DMS53 treated with DMSO at 0.1 percent for 48 hours (cell line): ENCODE measurements around the gene TEPSIN.

Experiments used
- DNase-seq: peaks from one replicate; lab custom pipeline; 2025; ENCODE audit not compliant: unreplicated experiment; lab: John Stamatoyannopoulos, UW

The TEPSIN gene

GRCh38 chr17:81199482-81199830, 39.4 kb downstream of the TEPSIN start:
- DNase-seq, result no peak

DNA sequence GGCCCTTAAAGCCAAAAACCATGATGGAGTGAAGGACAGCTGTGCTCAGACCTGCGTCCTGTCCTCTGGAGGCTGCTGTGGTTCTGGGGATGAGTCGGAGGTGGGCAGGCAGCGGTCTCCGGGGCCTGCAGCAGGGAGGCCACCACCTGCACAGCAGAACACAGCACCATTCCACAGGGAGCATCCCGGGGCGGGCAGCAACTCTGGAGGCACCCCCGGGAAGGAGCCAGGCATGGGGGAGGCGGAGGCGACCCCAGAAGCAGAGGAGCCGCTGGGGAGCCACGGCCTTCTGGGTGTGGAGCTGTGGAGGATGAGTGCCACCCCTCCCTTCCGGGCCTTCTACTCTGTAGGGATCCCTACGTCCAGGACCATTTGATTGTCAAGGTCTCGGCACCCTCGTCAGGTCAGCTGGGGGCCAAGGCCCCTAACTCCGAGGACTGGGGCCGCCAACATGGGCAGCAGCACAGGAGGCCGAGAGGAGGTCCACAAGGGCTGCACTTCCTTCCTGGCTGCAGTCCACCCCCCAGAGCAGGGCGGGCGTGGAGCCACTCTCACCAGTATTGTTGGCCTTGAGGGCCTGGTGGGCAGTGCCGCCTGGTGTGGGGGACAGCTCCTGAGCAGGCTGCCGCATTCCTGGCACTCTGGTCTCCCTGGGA, 39.9 kb downstream of the TEPSIN start:
- no peak for DNase-seq

DNA sequence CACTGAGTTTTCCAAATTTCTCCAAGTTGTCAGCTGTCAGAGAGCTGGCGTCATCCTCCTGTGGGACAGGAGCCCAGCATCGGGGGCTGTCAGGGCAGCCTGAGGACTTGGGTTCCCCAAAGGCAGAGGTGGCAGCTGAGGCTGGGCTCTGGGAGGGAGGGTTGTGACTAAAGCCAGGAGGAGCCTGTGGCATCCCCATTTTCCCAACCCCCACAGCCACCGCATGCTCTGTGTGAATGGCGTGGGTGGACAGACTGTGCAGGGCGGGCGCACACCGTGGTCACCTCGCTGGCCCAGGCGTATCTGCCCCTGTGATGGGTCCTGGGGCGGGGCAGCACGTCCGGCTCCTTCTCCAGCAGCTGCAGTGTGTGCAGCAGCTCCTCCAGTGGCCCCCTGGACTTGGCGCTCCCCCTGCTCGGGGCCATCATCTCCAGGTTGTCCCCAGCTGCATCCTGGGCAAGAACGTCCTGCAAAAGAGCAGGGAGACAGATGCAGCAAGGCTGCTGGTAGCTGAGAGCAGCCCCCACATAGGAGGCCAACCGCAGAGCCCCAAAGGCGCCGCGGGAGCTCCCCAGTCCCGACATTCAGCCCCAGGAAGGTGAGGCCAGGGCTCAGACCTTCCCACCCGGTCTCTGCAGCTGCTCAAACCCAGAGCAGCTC, 40.9 kb downstream of the TEPSIN start:
- DNase-seq, result no peak

DNA sequence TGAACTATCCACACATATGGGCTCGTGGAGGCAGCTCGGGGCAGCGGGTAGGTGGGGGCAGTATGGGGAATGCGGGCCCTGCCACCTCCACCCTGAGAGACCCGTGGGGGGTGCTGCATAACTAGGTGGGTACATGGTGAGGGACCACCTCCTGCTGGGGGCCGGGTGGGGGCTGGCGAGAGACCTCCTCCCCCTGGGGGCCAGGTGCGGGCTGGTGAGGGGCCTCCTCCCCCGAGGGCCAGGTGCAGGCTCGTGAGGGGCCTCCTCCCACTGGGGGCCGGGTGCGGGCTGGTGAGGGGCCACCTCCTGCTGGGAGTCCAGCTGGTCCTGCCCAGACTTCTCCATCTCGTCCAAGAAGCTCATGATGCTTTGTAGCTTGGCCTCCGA, 41.5 kb downstream of the TEPSIN start:
- DNase-seq, result no peak

- no peak for DNase-seq
These were observed 42.1 kb downstream of the TEPSIN start for GRCh38 chr17:81196505-81197408.

DNA sequence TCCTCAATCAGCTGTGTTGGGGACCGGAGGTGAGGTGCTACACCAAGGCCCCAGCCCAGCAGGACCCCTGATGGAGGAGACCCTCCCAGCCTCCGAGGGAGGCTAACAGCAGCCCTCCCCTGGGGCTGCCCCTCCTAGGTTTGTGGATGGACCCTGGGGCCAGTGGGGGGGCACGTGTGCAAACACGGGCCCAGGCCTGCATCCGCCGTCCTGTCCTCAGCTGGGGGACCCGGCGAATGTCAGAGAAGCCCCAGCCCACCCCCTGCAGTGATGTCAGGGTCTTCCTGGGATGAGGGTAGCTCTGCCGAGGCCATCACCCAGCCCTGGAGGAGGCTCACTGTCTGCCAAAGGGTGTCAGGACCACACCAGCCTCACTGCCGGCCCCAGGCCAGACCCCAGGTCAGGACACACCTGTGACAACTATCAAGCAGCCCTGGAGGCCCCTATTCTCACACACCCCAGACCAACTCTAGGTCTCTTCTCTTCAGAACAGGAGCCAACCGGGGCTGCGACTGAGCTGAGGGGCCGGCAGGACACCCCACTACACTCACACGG, 42.8 kb downstream of the TEPSIN start:
- DNase-seq, result no peak

DNA sequence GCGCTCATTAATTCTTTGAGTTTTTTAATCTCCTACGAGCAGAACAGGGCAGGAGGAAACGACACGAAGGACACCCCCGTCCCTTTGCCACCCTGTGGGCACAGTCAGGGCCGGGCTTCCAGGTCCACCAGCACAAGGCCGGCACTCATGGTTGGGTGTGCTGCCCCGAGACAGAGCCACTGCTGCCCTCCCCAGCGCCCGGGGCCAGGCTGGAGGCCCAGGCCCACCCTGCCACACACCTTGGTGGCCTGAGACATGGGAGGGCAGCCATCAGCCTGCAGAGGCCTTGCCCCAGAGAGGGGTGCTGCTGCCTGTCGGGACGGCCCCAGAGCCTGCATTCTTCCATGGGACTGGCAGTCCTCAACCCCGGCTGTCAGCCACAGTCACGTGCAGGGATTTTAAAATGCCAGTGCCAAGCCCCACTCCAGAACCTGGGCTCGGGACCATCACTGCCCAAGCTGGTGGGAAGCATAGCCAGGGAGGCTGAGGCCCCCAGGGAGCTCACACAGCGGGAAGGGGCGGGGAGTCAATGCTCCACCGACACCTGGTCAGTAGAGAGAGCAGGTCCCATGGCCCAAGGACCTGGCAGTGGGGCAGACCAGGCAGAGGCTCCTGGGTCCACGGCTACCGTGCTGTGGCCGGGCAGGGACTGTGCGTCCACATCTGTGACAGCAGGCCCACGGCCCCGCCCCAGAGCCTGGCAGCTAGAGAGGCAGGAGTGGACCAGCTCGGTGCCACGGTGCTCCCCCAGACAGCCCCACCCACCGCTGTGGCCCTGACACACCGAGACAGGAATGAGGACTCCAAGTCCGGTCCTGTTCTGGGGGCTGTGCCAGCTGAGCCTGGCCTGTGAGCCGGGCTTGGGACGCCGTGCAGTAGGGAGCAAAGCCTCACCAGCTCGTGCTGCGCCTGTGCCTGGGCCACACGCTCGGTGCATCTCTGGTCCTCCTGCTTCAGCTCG, 43.6 kb downstream of the TEPSIN start:
- no peak for DNase-seq

GRCh38 chr17:81194225-81194760, 44.6 kb downstream of the TEPSIN start:
- DNase-seq, result no peak

- no peak for DNase-seq
These were observed 45.2 kb downstream of the TEPSIN start for GRCh38 chr17:81193470-81194224.

DNA sequence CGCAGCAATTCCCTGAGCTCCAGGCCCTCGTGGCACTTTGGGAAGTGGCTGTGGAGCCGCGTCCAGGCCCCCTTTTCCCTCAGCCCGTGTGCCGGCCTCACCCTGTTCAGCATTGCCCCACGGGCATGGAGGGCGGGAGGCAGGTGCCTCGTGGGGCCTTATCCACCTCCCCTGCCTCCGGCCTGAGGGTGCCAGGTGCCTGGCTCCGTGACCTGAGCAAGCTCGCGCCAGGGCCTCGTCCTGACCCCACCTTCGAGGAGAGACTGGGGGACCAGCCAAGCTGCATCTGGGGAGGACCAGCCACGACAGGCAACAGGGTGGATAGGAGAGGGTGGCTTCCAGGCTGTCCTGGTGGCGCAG, 45.8 kb downstream of the TEPSIN start:
- no peak for DNase-seq

- DNase-seq, result no peak
These were observed 46.3 kb downstream of the TEPSIN start for GRCh38 chr17:81192386-81193050.

DNA sequence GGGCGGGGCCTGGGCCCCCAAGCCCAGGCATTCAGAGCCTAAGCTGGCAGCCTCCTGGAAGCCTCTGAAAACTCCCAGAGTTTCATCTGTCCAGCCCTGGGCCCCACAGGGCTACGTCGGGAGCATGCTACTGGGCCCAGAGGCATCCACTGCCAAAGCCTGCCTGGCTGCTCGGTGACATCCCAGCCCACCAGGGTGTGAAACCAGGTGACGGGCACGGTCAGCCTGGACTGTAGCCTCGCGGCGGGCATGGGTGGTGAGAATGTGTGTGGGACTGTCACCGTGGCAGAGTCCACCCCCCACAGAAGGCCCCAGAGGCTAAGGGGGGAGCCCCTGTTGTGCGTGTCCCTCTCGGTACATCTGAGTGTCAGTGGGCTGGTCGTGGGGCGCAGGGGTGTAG, 47.2 kb downstream of the TEPSIN start:
- DNase-seq, result no peak

GRCh38 chr17:81191116-81191515, 47.7 kb downstream of the TEPSIN start:
- no peak for DNase-seq

DNA sequence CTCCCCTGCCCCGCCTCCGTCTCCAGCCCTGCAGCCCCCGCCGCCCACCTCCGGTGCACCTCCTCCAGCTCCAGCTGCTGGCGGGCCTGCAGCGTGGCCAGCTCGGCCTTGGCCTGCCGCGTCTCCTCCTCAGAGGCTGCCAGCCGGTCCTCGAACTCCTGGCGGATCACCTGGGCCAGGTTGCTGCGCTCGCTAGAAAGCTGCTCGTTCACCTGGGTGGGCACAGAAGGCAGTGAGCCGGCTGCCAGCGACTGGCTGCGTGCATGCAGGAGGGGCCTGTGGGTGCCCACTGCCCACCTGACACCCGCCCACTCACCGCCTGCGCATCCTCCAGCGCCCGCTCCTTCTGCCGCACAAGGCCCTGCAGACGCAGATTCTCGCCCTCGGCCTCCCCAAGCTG, 48.3 kb downstream of the TEPSIN start:
- DNase-seq, result no peak

DNA sequence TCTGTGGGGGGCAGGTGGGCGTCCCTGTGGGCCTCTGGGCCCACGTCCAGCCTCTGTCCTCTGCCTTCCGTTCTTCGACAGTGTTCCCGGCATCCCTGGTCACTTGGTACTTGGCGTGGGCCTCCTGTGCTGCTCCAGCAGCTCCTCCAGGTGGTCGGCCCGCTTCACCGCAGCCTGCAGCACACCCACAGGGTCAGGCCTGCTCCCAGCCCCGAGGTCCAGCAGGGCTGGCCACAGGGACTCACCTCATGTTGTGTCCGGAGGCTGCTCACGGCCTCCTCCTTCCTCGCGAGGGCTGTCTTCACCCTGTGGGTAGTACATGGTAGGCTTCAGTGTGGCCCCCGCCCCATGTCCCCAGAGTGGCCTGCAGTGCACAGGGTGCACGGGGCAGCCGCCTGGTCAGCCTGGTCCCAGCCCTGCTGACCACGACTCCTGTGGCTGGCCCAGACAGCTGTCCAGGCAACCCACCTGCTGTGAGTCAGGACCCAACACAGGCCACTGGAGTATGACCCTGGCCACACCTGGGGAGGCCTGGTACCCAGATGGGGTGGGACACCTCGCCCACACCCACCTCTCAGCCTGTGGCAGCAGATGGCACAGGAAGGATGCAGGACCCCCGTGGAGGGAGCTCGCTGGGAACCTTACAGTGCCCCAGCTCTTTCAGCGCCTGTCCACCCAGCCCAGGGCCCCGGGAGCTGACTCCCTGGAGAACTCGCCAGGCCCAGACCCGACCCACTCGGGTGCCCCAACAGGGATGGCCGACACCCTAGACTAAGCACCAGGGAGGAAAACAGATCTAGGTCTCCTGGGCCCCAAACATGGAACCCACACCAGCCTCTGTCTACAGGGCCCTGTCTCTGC, 49.0 kb downstream of the TEPSIN start:
- DNase-seq, result no peak

- DNase-seq, result no peak
These were observed 49.8 kb downstream of the TEPSIN start for GRCh38 chr17:81189016-81189415.

- DNase-seq, result no peak
These were observed 50.4 kb downstream of the TEPSIN start for GRCh38 chr17:81188491-81188840.
